WTC11 (cell line): ENCODE measurements around the gene RNU1-2.

Source experiments
- FOXK1 ChIP-seq: sonication (generic); formaldehyde crosslinking; IDR thresholded peaks from 2 replicates; pipeline ENCODE4 v1.8.0; 2022; ENCODE audit warnings: mild to moderate bottlenecking, moderate library complexity, missing genetic modification reagents
- PRRX2 ChIP-seq: fragments of 250-450 bp; sonication (Bioruptor Pico); IDR thresholded peaks from 2 replicates; pipeline ENCODE4 v1.8.0; 2021; ENCODE audit warnings: mild to moderate bottlenecking
- TF ChIP-seq, protein P1 (sequence below): sonication (generic); formaldehyde crosslinking; IDR thresholded peaks from 2 replicates; pipeline ENCODE4 v1.8.0; 2022; ENCODE audit warnings: mild to moderate bottlenecking, missing genetic modification reagents
- TF ChIP-seq, protein P2 (sequence below): fragments of 200-600 bp; IDR thresholded peaks from 2 replicates; pipeline ENCODE4 v1.8.0; 2022; ENCODE audit warnings: antibody characterized with exemption
- TF ChIP-seq, protein P3 (sequence below): sonication (generic); formaldehyde crosslinking; IDR thresholded peaks from 2 replicates; pipeline ENCODE4 v1.8.1; 2023; ENCODE audit warnings: mild to moderate bottlenecking, missing genetic modification reagents, moderate library complexity

GRCh38 chr1:16882986-16883385, 12.8 kb upstream of the RNU1-2 start:
- TF ChIP-seq, protein P1, sequence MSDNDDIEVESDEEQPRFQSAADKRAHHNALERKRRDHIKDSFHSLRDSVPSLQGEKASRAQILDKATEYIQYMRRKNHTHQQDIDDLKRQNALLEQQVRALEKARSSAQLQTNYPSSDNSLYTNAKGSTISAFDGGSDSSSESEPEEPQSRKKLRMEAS (CRISPR knock-in tag) = no peak
- no peak for TF ChIP-seq FOXK1 (CRISPR knock-in tag)
- TF ChIP-seq, protein P2, sequence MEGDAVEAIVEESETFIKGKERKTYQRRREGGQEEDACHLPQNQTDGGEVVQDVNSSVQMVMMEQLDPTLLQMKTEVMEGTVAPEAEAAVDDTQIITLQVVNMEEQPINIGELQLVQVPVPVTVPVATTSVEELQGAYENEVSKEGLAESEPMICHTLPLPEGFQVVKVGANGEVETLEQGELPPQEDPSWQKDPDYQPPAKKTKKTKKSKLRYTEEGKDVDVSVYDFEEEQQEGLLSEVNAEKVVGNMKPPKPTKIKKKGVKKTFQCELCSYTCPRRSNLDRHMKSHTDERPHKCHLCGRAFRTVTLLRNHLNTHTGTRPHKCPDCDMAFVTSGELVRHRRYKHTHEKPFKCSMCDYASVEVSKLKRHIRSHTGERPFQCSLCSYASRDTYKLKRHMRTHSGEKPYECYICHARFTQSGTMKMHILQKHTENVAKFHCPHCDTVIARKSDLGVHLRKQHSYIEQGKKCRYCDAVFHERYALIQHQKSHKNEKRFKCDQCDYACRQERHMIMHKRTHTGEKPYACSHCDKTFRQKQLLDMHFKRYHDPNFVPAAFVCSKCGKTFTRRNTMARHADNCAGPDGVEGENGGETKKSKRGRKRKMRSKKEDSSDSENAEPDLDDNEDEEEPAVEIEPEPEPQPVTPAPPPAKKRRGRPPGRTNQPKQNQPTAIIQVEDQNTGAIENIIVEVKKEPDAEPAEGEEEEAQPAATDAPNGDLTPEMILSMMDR = no peak
- TF ChIP-seq, protein P3, sequence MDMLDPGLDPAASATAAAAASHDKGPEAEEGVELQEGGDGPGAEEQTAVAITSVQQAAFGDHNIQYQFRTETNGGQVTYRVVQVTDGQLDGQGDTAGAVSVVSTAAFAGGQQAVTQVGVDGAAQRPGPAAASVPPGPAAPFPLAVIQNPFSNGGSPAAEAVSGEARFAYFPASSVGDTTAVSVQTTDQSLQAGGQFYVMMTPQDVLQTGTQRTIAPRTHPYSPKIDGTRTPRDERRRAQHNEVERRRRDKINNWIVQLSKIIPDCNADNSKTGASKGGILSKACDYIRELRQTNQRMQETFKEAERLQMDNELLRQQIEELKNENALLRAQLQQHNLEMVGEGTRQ (CRISPR knock-in tag) = no peak
- no peak for TF ChIP-seq PRRX2 (CRISPR knock-in tag)
